ENCODE data around the gene PPP1R9B. TPM values are rescaled to one million over a fixed set of nuclear protein-coding genes. Genes with fewer than 3 reads are reported as not detected.

PPP1R9B gene
- total and polyA plus RNA-seq, 8 donors = 13.5 to 34.6 (median 17.7) TPM

DNA sequence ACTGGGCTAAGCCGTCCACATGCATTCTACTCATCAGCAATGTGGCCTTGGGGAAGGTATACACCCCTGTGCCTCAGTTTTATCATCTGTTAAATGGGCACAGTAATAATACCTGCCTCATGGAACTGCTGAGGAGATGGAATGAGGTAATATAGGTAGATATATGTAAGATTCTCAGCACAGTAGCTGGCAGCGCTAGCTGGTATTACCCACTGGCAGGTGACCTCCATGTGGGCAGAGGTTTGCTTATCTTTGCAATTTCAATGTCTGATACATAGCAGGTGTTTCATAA, 14.2 kb upstream of the PPP1R9B start:
- 81 to 90% methylated on average over 2 of the region's 2 CpGs for WGBS, 2 donors
- intact Hi-C loops (cut with DNase I) = no loop called here
- H3K27ac ChIP-seq = no peak overlapping the region

GRCh38 chr17:50163843-50164696, 13.6 kb upstream of the PPP1R9B start:
- Histone ChIP-seq H3K9me3 (no peaks in the 10 kb centered on the region), H3K27me3 (no peaks in the 10 kb centered on the region), H3K36me3 (no peaks in the 10 kb centered on the region), H3K4me1 (no peaks in the 10 kb centered on the region), H3K27ac (no peak overlapping the region), H3K4me3 (no peak overlapping the region)
- FAIRE-seq (no peak), ATAC-seq (no peak), DNase-seq (peak in 1 of 6 donors; percentile 37)
- 78 to 84% methylated on average over 11 of the region's 11 CpGs for WGBS, 2 donors
- intact Hi-C loops (cut with DNase I) = no loop called here
- TF ChIP-seq, protein P1, sequence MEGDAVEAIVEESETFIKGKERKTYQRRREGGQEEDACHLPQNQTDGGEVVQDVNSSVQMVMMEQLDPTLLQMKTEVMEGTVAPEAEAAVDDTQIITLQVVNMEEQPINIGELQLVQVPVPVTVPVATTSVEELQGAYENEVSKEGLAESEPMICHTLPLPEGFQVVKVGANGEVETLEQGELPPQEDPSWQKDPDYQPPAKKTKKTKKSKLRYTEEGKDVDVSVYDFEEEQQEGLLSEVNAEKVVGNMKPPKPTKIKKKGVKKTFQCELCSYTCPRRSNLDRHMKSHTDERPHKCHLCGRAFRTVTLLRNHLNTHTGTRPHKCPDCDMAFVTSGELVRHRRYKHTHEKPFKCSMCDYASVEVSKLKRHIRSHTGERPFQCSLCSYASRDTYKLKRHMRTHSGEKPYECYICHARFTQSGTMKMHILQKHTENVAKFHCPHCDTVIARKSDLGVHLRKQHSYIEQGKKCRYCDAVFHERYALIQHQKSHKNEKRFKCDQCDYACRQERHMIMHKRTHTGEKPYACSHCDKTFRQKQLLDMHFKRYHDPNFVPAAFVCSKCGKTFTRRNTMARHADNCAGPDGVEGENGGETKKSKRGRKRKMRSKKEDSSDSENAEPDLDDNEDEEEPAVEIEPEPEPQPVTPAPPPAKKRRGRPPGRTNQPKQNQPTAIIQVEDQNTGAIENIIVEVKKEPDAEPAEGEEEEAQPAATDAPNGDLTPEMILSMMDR (IDR thresholded peaks at IDR 0.05) = no peak

More for the DNA sequence above, 14.2 kb upstream of the PPP1R9B start:
- DNase-seq (no peak), ATAC-seq (no peak), FAIRE-seq (no peak)
- Histone ChIP-seq H3K36me3 (no peaks in the 10 kb centered on the region), H3K4me1 (no peaks in the 10 kb centered on the region), H3K4me3 (no peak overlapping the region), H3K9me3 (no peaks in the 10 kb centered on the region), H3K27me3 (no peaks in the 10 kb centered on the region)
- TF ChIP-seq, protein P1 (IDR thresholded peaks at IDR 0.05) = no peak

- Histone ChIP-seq H3K9me3 (no peaks in the 10 kb centered on the region), H3K4me3 (no peak overlapping the region), H3K27ac (no peak overlapping the region), H3K4me1 (no peaks in the 10 kb centered on the region), H3K27me3 (no peaks in the 10 kb centered on the region), H3K36me3 (no peaks in the 10 kb centered on the region)
- TF ChIP-seq, protein P1 (IDR thresholded peaks at IDR 0.05) = no peak
- intact Hi-C loops (cut with DNase I) = no loop called here
- 60 to 71% methylated on average over 8 of the region's 8 CpGs for WGBS, 2 donors
- FAIRE-seq (no peak), ATAC-seq (no peak), DNase-seq (peak in 1 of 6 donors; percentile 8)
These were observed 12.2 kb upstream of the PPP1R9B start for GRCh38 chr17:50162466-50163254.

DNA sequence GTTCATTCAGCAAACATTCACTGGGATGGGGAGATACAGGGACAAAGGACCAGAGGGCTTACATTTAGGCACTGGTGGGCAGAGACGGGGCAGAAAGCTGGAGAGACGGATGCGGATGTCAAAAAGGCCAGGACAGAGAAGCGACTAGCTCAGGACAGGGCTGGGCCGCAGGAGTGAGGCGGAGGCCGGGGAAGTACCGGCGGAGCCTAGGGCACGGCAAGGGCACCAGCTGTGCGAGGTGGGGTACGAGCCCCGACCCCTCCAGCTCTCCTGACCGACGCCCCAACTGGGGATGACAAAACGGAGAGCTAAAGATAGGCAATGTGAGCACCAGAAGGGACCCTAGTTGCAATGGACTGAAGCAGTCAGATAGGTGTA, 11.4 kb upstream of the PPP1R9B start:
- Histone ChIP-seq H3K27me3 (no peaks in the 10 kb centered on the region), H3K9me3 (no peaks in the 10 kb centered on the region), H3K4me1 (no peaks in the 10 kb centered on the region), H3K27ac (no peak overlapping the region), H3K36me3 (no peaks in the 10 kb centered on the region), H3K4me3 (no peak overlapping the region)
- DNase-seq (peak in 1 of 6 donors; percentile 50), FAIRE-seq (no peak), ATAC-seq (no peak)
- TF ChIP-seq, protein P1 (IDR thresholded peaks at IDR 0.05) = no peak
- intact Hi-C loops (cut with DNase I) = no loop called here
- 39 to 40% methylated on average over 16 of the region's 16 CpGs for WGBS, 2 donors
